K562 (cell line): ENCODE measurements around the gene ADCY9. TPM values are rescaled to one million over a fixed set of nuclear protein-coding genes. Genes with fewer than 3 reads are reported as not detected.

Experiments
- ATAC-seq: fragments of 200-7000 bp; cut with Tn5 transposase; 3 replicates; pipeline ENCODE4 v1.9.1; 2020; ENCODE audit warnings: moderate library complexity
- BruUV-seq: library from RNA; stranded (reverse); fragments of 400-500 nt; replicated peaks from 2 replicates; lab custom pipeline; 2021; lab: Mats Ljungman, UMichigan
- CTCF ChIA-PET: fragments of 300-600 bp; formaldehyde crosslinking; extraction: SDS; loops from one replicate; lab custom pipeline; 2021; ENCODE audit warnings: low intra/inter-chr PET ratio; lab: Yijun Ruan, JAX
- POLR2A ChIA-PET: fragments of 300-600, 350-650 bp; sonication (Branson Sonifier 250); formaldehyde crosslinking; extraction: SDS; loops from one replicate; lab custom pipeline; 2021; ENCODE audit warnings: antibody characterized with exemption, inconsistent platforms; lab: Yijun Ruan, JAX
- DNase-seq, 4 experiments: peaks; one replicate each; pipeline versions ENCODE4 v3.0.0 to v3.0.0-alpha.2; 2011 to 2018; ENCODE audit warnings: low spot score in 3 of 4, mixed read lengths in 3 of 4; ENCODE audit errors: extremely low read depth in 1 of 4
- FAIRE-seq: peaks from 2 replicates; lab custom pipeline; 2011; peaks lifted over from hg19 to GRCh38; lab: Jason Lieb, UNC
- H2AFZ ChIP-seq: 2 replicates; pipeline ENCODE4 v1.6.0; 2011; ENCODE audit warnings: low read depth, low read length, control low read depth, inconsistent platforms
- H3K27ac ChIP-seq: fragments of 200-600 bp; 3 replicates; pipeline ENCODE4 v1.8.0; 2011; ENCODE audit warnings: low read depth, mild to moderate bottlenecking, control low read depth, inconsistent platforms, low read length, moderate library complexity, mixed read lengths; ENCODE audit errors: extremely low read depth
- H3K27me3 ChIP-seq, 2 experiments: fragments of 300-600 bp in 1 of 2; 2 replicates in 1 of 2; 3 replicates in 1 of 2; pipeline versions ENCODE4 v1.6.0 to v1.8.0; 2011; ENCODE audit warnings: inconsistent platforms in 2 of 2, low read length in 2 of 2, mild to moderate bottlenecking in 1 of 2, mixed read lengths in 1 of 2, moderate library complexity in 1 of 2; ENCODE audit not compliant: control insufficient read depth in 2 of 2, insufficient read depth in 2 of 2
- H3K36me3 ChIP-seq: fragments of 300-600 bp; 3 replicates; pipeline ENCODE4 v1.8.0; 2011; ENCODE audit warnings: mild to moderate bottlenecking, low read length, inconsistent platforms; ENCODE audit not compliant: control insufficient read depth, insufficient read depth
- H3K4me1 ChIP-seq, 2 experiments: fragments of 200-600 bp in 1 of 2; replicated peaks in 1 of 2; 2 replicates in 1 of 2; 3 replicates in 1 of 2; pipeline versions ENCODE4 v1.5.1 to v1.8.0; 2011; ENCODE audit warnings: inconsistent platforms in 2 of 2, low read length in 2 of 2, mild to moderate bottlenecking in 1 of 2, mixed read lengths in 1 of 2, moderate library complexity in 1 of 2; ENCODE audit not compliant: control insufficient read depth in 2 of 2, insufficient read depth in 2 of 2
- H3K4me2 ChIP-seq: 2 replicates; pipeline ENCODE4 v1.6.1; 2011; ENCODE audit warnings: low read length, control low read depth, inconsistent platforms, mixed read lengths; ENCODE audit not compliant: insufficient read depth
- H3K4me3 ChIP-seq: fragments of 200-600 bp; sonication (generic), shearing (Covaris generic); 2 replicates; pipeline ENCODE4 v1.5.1; 2016; ENCODE audit warnings: control low read depth, inconsistent platforms
- H3K79me2 ChIP-seq: fragments of 200-600 bp; 3 replicates; pipeline ENCODE4 v1.8.0; 2011; ENCODE audit warnings: low read length, inconsistent platforms; ENCODE audit not compliant: control insufficient read depth, insufficient read depth
- H3K9ac ChIP-seq, 2 experiments: 2 replicates each; pipeline versions ENCODE4 v1.6.0 to v1.6.1; 2011; ENCODE audit warnings: low read depth in 2 of 2, low read length in 2 of 2, control low read depth in 1 of 2, inconsistent platforms in 1 of 2, mild to moderate bottlenecking in 1 of 2, mixed read lengths in 1 of 2; ENCODE audit not compliant: insufficient read depth in 1 of 2
- H3K9me1 ChIP-seq: one replicate; pipeline ENCODE4 v1.6.0; 2011; ENCODE audit warnings: inconsistent platforms, mild to moderate bottlenecking, low read length, moderate library complexity; ENCODE audit not compliant: control insufficient read depth, insufficient read depth
- H3K9me3 ChIP-seq: replicated peaks from 2 replicates; pipeline ENCODE4 v1.5.1; 2011; ENCODE audit warnings: low read depth, low read length, inconsistent platforms; ENCODE audit not compliant: control insufficient read depth, insufficient read depth
- H4K20me1 ChIP-seq: replicated peaks from 2 replicates; pipeline ENCODE4 v1.6.1; 2011; ENCODE audit warnings: low read length, inconsistent platforms, mixed read lengths; ENCODE audit not compliant: control insufficient read depth, insufficient read depth
- CBX5 ChIP-seq: IDR thresholded peaks from 2 replicates; pipeline ENCODE4 v1.6.1; 2014; ENCODE audit warnings: low read depth, borderline replicate concordance
- DDX20 ChIP-seq: fragments of 450-650 bp; IDR thresholded peaks from 2 replicates; pipeline ENCODE4 v1.6.1; 2016; ENCODE audit warnings: missing genetic modification characterization, low read depth, mild to moderate bottlenecking, missing compliant biosample characterization, moderate library complexity
- ETV1 ChIP-seq: fragments of 450-650 bp; conservative IDR thresholded peaks from 2 replicates; pipeline ENCODE4 v1.6.1; 2016; ENCODE audit warnings: missing genetic modification characterization, control low read depth, low read depth, missing compliant biosample characterization
- FOXK1 ChIP-seq: sonication (generic); formaldehyde crosslinking; IDR thresholded peaks from 2 replicates; pipeline ENCODE4 v1.8.0; 2022; ENCODE audit warnings: missing genetic modification reagents, mild to moderate bottlenecking, borderline replicate concordance
- HLTF ChIP-seq: fragments of 450-650 bp; IDR thresholded peaks from 2 replicates; pipeline ENCODE4 v1.6.1; 2016
- HMG20A ChIP-seq: fragments of 450-650 bp; formaldehyde crosslinking; conservative IDR thresholded peaks from 2 replicates; pipeline ENCODE4 v1.4.0; 2020; ENCODE audit warnings: mild to moderate bottlenecking, mixed read lengths
- NFYB ChIP-seq: IDR thresholded peaks from 2 replicates; pipeline ENCODE4 v1.6.1; 2011; ENCODE audit warnings: mild to moderate bottlenecking, moderate library complexity; ENCODE audit not compliant: insufficient read length; ENCODE audit errors: extremely low read depth
- NR3C1 ChIP-seq: sonication (generic); formaldehyde crosslinking; IDR thresholded peaks from 2 replicates; pipeline ENCODE4 v1.8.1; 2022; ENCODE audit warnings: missing genetic modification reagents
- PCBP2 ChIP-seq: fragments of 200-400 bp; formaldehyde crosslinking; IDR thresholded peaks from 2 replicates; pipeline ENCODE4 v1.6.1; 2018; ENCODE audit warnings: low read length, low read depth, mild to moderate bottlenecking, moderate library complexity; ENCODE audit not compliant: poor library complexity, severe bottlenecking
- RBM14 ChIP-seq: fragments of 200-400 bp; formaldehyde crosslinking; IDR thresholded peaks from 2 replicates; pipeline ENCODE4 v1.6.1; 2018; ENCODE audit warnings: low read depth, mild to moderate bottlenecking, low read length, moderate library complexity, borderline replicate concordance; ENCODE audit not compliant: insufficient read depth
- RBM17 ChIP-seq: fragments of 200-400 bp; formaldehyde crosslinking; IDR thresholded peaks from 2 replicates; pipeline ENCODE4 v1.6.1; 2017; ENCODE audit warnings: low read depth, mild to moderate bottlenecking, low read length, borderline replicate concordance
- U2AF1 ChIP-seq: fragments of 200-400 bp; formaldehyde crosslinking; optimal IDR thresholded peaks from 2 replicates; pipeline ENCODE3; 2017; ENCODE audit warnings: mild to moderate bottlenecking, low read depth, low read length, moderate library complexity
- ZBED1 ChIP-seq: IDR thresholded peaks from 2 replicates; pipeline ENCODE4 v1.6.1; 2014
- ZNF124 ChIP-seq: sonication (generic); formaldehyde crosslinking; IDR thresholded peaks from 2 replicates; pipeline ENCODE4 v1.8.1; 2022; ENCODE audit warnings: missing genetic modification reagents
- WGBS: fragments of 100-300 bp; shearing (Covaris generic); methylation state at CpG from one replicate; pipeline ENCODE4 v1.1.6; 2016; ENCODE audit warnings: low coverage, mixed read lengths; ENCODE audit not compliant: insufficient coverage; ENCODE audit errors: missing lambda C conversion rate; 5-methylcytosine and 5-hydroxymethylcytosine counted together
- in situ Hi-C: fragments of 300-500 bp; cut with MboI; formaldehyde crosslinking; loops from 4 replicates; pipeline ENCODE4 v1.15.0; 2018; ENCODE audit warnings: inconsistent platforms, mixed read lengths
- intact Hi-C: fragments of 100-400 bp; cut with micrococcal nuclease; formaldehyde crosslinking; loops from 2 replicates; pipeline ENCODE4 v1.14.2; 2022
- polyA plus RNA-seq, 8 experiments: library from polyadenylated mRNA; depleted of rRNA in 4 of 8; stranded (reverse) in 5 of 8; unstranded in 3 of 8; fragments of >200 nt; fragmentation: Nextera tagmentation in 2 of 8; fragmentation: Illumina TruSeq in 1 of 8; extraction: Ambion mirVana in 2 of 8; extraction: Trizol in 1 of 8; gene quantifications; 2 replicates each; pipeline versions ENCODE4 v1.2.1 to v1.2.3, GENCODE V29; 2011 to 2014; ENCODE audit warnings: inconsistent platforms in 1 of 8, missing spikeins in 1 of 8
- total RNA-seq, 7 experiments: library from RNA; depleted of rRNA in 6 of 7; stranded (reverse); fragments of >200 nt in 6 of 7; fragmentation: Illumina TruSeq in 2 of 7; extraction: Trizol in 2 of 7; gene quantifications; 2 replicates each; pipeline versions ENCODE4 v1.2.1 to v1.2.3, GENCODE V29; 2011 to 2021; ENCODE audit warnings: low replicate concordance in 1 of 7
- TF ChIP-seq, protein P1 (sequence below): sonication (generic); formaldehyde crosslinking; IDR thresholded peaks from 2 replicates; pipeline ENCODE4 v1.8.1; 2023; ENCODE audit warnings: mild to moderate bottlenecking, missing genetic modification reagents
- TF ChIP-seq, protein P2 (sequence below): fragments of 250-450 bp; sonication (Bioruptor Pico); IDR thresholded peaks from 2 replicates; pipeline ENCODE4 v1.4.0; 2020; ENCODE audit warnings: borderline replicate concordance

The ADCY9 gene
- total and polyA plus RNA-seq, 9 of the 15 experiments (the other 6 are each of a cell fraction or from before 2014, with no cell fraction given): 0.03 to 0.29 (median 0.17) TPM

DNA sequence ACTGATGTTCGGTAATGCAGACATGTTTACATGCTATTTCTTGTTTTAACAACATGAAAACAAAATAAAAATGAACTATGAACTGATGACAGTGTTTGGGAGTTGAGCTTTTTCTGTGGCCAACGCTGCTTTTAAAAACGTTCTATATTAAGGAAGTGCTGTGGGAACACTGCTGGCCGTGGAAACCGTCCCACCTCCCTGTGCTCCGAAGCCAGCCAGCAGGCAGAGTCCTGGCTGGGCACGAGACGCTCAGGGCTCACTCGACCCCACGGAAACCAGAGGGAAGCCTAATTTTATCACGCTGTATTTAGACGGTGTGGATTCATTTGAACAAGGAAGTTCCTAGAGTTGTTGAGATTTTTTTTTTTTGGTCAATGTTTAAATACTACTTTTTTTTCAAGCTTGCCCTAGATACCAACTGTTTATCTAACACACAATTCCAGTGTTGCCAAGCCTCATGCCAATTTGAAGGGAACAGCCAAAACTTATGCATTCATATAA is 25.8 kb downstream of the ADCY9 start:
- no peaks in the 10 kb centered on the region for H4K20me1 ChIP-seq
- H3K9me3 ChIP-seq: no peaks in the 10 kb centered on the region
- no peak overlapping the region for H3K9ac ChIP-seq
- no peaks in the 10 kb centered on the region for H3K79me2 ChIP-seq
- in situ Hi-C loops: no loop called here
- DNase-seq: no peak
- H3K36me3 ChIP-seq: no peaks in the 10 kb centered on the region
- H3K27ac ChIP-seq: no peak overlapping the region
- TF ChIP-seq HMG20A (CRISPR knock-in tag): no peak
- TF ChIP-seq, protein P1, sequence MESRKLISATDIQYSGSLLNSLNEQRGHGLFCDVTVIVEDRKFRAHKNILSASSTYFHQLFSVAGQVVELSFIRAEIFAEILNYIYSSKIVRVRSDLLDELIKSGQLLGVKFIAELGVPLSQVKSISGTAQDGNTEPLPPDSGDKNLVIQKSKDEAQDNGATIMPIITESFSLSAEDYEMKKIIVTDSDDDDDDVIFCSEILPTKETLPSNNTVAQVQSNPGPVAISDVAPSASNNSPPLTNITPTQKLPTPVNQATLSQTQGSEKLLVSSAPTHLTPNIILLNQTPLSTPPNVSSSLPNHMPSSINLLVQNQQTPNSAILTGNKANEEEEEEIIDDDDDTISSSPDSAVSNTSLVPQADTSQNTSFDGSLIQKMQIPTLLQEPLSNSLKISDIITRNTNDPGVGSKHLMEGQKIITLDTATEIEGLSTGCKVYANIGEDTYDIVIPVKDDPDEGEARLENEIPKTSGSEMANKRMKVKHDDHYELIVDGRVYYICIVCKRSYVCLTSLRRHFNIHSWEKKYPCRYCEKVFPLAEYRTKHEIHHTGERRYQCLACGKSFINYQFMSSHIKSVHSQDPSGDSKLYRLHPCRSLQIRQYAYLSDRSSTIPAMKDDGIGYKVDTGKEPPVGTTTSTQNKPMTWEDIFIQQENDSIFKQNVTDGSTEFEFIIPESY (CRISPR knock-in tag): no peak
- TF ChIP-seq RBM17: no peak
- no peak for TF ChIP-seq CBX5
- TF ChIP-seq FOXK1 (CRISPR knock-in tag): no peak
- TF ChIP-seq, protein P2, sequence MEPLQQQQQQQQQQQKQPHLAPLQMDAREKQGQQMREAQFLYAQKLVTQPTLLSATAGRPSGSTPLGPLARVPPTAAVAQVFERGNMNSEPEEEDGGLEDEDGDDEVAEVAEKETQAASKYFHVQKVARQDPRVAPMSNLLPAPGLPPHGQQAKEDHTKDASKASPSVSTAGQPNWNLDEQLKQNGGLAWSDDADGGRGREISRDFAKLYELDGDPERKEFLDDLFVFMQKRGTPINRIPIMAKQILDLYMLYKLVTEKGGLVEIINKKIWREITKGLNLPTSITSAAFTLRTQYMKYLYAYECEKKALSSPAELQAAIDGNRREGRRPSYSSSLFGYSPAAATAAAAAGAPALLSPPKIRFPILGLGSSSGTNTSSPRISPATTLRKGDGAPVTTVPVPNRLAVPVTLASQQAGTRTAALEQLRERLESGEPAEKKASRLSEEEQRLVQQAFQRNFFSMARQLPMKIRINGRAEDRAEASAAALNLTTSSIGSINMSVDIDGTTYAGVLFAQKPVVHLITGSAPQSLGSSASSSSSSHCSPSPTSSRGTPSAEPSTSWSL (CRISPR knock-in tag): no peak
- no peak for TF ChIP-seq U2AF1
- no peak for TF ChIP-seq NR3C1 (CRISPR knock-in tag)
- no peak for TF ChIP-seq ZNF124
- no peak for TF ChIP-seq PCBP2
- no peak for TF ChIP-seq ETV1 (tag)
- no peak for TF ChIP-seq RBM14
- TF ChIP-seq DDX20 (tag): no peak
- no peak for TF ChIP-seq HLTF
- TF ChIP-seq NFYB: no peak
- no peak for TF ChIP-seq ZBED1
- TF ChIP-seq, all 486 proteins: peak for 0
- Histone ChIP-seq H3K27me3 (peaks cover 35 to 57% of the 10 kb centered on the region in 2 experiments), H3K4me1 (no peaks in the 10 kb centered on the region), H3K9me1 (no peaks in the 10 kb centered on the region), H2AFZ (no peak overlapping the region), H3K4me2 (no peak overlapping the region), H3K4me3 (no peak overlapping the region)
- WGBS: under 1% methylated on average over 12 of the region's 12 CpGs
- no peak for FAIRE-seq
- intact Hi-C loops: no loop called here
- no TSS peak for BruUV-seq
- ChIA-PET POLR2A (interaction anchor here (0.7 kb wide), 1 partner anchor 21 kb away, joined by 4 read pairs; no protein-coding TSS in a partner anchor), CTCF (no interaction called here)
- no peak for ATAC-seq
